Renal pelvis (tissue), 4 donors: ENCODE measurements around the gene ARID1B. TPM values are rescaled to one million over a fixed set of nuclear protein-coding genes. Genes with fewer than 3 reads are reported as not detected.

Source experiments
- DNase-seq: peaks from one replicate; pipeline ENCODE4 v3.0.0-alpha.2; 2013
- polyA plus RNA-seq, 3 donors: library from polyadenylated mRNA; unstranded; fragments of 120-200 nt; gene quantifications; one replicate each; pipeline ENCODE4 v1.2.1, GENCODE V29; 2013; ENCODE audit not compliant: insufficient read length in 3 of 3

Gene ARID1B
- polyA plus RNA-seq, 3 donors, result 71.8 to 84.7 (median 78.8) TPM

GRCh38 chr6:156767603-156768467 lies 9.3 kb upstream of the ARID1B start:
- DNase-seq, result no peak

- DNase-seq, result no peak
These were observed 6.1 kb upstream of the ARID1B start for GRCh38 chr6:156771047-156771446.

DNA sequence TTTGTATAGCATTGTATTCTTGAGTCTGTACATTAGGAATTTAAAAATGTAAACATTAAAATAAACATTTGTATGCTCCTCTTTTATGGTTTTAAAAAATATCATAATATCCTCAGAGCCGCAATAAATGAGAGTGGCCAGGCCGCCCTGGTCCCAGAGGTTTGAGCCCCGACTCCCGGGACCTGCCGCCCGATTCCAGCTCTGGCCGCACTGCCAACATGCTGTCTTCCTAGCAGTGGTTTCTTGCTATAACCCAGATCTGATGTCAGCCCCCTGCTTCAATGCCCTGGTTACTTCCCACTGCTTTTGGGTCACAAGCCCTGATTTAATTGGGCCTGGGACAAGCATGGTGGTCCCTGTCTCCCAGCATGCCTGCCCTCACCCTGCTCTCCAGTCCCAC lies 5.4 kb upstream of the ARID1B start:
- DNase-seq, result no peak

GRCh38 chr6:156773476-156773875 lies 3.7 kb upstream of the ARID1B start:
- no peak for DNase-seq

DNA sequence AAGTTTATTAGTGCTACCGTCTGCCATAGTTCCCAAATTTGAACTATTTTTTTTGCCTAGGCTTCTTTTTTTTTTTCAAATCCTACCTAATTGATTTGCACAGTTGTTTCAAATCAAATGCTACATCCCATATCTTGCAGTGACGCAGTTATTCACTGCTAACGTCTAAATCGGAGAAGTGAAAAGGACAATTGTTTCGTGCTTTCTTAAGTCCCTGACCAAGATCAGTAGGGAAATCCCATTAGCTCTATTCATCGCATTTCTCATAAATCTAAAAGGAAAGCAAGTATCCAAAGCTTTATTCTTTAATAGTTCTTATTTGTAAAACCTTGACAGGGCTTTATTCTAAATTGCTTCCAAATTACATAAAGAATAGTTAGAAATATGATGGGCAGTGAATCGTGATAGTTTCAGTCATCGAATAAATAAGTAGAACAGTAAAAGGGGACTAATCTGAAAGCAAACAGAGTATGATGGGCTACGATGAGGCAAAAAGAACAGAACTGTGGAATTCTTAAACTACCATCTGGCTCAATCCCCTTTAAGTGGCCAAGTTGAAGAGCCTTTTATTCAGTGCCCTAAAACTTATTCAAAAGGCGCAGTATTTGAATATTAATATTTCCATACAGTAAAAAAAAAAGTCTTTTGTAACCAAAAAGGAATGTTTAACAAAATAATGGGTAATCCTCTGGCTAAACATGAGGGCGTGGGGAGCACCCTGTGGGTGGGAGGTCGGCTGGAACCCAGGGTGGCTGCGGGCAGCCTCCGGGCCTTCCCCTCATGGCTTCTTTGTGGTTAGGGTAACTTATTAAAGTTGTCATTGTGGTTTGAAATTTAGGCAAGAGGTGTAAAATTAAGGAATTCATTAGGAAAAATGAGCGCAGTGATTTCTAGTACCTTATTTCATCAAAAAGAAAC lies 3.0 kb upstream of the ARID1B start:
- no peak for DNase-seq

GRCh38 chr6:156774863-156775405 lies 2.2 kb upstream of the ARID1B start:
- no peak for DNase-seq

GRCh38 chr6:156775717-156776116 lies 1.5 kb upstream of the ARID1B start:
- DNase-seq, result no peak

DNA sequence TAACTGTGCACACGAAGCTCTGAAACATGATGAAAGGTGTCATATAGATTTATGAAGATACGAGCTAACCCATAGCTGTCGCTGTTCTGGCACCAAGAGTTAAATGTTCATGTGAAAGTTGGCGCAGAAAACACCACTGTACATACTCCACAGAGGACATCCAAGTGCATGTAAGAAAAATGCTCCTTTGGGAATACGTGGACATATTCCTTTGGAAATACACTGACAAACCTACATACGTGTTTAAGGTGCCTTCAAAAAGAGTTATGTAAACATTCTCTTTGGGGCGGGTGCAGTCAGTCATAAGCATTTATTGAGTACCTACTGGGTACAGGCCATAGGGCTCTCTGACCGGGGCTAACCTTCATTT lies 723 bp upstream of the ARID1B start:
- DNase-seq, result no peak

- DNase-seq, result no peak
These were observed 637 bp downstream of the ARID1B start for GRCh38 chr6:156777577-156778453.

DNA sequence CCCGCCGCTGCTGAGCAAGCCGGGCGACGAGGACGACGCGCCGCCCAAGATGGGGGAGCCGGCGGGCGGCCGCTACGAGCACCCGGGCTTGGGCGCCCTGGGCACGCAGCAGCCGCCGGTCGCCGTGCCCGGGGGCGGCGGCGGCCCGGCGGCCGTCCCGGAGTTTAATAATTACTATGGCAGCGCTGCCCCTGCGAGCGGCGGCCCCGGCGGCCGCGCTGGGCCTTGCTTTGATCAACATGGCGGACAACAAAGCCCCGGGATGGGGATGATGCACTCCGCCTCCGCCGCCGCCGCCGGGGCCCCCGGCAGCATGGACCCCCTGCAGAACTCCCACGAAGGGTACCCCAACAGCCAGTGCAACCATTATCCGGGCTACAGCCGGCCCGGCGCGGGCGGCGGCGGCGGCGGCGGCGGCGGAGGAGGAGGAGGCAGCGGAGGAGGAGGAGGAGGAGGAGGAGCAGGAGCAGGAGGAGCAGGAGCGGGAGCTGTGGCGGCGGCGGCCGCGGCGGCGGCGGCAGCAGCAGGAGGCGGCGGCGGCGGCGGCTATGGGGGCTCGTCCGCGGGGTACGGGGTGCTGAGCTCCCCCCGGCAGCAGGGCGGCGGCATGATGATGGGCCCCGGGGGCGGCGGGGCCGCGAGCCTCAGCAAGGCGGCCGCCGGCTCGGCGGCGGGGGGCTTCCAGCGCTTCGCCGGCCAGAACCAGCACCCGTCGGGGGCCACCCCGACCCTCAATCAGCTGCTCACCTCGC lies 1.5 kb downstream of the ARID1B start:
- no peak for DNase-seq

DNA sequence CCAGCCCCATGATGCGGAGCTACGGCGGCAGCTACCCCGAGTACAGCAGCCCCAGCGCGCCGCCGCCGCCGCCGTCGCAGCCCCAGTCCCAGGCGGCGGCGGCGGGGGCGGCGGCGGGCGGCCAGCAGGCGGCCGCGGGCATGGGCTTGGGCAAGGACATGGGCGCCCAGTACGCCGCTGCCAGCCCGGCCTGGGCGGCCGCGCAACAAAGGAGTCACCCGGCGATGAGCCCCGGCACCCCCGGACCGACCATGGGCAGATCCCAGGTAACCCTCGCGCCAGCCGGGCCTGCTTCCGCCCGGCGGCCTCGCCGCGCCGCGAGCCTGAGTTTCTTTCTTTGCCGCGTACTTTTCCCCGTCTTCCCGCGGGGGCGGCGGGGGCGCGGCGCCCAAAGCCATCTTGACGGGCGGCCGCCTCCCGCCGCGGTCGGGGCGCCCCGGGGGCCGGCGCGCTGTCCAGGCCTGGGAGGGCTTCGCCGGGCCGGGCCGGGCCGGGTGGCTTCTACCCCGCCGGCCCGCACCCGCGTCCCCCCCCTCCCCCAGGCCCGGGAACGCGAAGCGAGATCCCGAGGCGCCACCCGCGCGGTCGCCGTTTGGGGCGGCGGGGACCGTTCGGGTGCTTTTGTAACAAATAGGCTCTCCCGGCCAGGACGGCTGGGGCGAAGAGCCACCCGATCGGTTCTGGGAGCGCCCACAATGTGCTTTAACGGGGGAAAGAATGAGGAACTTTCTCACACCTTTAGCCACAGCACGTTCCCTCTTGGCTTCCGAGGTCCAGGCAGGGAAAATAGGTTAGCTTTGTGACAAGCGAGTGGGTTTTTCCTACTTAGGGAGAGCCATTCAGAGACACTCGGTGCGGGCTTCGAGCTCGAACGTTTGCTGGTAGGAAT lies 2.3 kb downstream of the ARID1B start:
- no peak for DNase-seq

- peak; percentile 77 for DNase-seq
These were observed 3.0 kb downstream of the ARID1B start for GRCh38 chr6:156780102-156780641.

- no peak for DNase-seq
These were observed 4.0 kb downstream of the ARID1B start for GRCh38 chr6:156780962-156781853.

DNA sequence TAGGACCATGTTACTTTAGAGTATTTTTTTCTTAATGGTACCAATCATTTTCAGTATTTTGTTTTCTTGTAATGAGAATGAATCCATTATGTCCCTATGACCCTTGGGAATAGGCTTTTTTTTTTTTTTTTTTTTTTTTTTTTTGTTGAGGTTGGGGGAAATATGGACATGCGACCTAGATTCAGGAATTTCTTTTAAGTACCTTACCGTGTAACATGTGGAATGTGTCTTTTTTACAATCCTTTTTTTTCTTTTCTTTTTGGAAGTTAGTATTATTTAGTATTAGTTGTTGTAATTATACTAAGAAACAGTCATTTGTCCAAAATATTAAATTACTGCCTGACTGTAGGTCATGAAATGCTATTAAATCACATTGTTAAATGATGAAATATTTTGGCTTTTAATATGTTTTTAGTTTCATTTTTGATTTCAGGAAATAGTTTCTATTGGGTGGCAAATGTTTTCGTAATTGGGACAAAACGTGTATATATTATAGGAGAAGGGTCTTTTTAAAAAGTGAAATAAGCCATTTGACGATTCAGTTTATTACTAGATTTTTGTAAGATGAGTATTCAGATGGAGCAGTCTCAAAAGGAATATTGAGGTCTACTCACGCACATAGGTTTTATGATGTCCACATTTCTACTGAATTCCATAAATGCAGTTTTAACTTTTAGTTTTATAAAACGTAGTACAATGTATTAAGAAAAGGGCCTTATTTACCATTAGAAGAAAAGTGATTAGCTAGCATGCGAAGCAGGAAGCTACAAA lies 4.9 kb downstream of the ARID1B start:
- no peak for DNase-seq

DNA sequence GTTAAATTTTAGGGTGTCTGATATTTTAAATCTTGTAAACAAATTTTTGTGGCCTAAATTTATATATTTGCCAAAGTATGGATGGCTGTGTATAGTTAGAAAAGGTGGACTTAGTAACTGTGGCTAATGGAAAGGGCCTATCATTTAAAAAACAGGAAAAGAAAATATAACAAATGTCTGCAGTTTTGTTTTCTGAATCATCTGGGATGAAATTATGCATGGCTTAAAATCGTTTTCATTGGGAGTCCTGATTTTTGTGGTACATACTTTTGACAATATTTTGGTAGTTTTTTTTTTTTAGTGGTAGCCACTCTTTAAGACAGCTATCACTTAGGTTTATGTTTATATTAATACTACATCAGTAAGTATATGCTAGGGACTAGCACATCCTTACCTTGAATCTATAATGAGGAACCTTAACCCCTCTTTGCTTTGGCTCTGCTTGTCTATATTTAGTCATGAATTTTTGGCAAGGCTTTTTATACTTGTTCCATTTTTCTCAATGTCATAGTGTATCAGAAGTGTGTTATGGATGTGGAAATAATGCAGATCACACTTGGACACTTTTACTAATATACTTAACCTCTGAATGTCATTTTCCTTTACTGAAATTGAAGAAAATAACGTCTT lies 5.6 kb downstream of the ARID1B start:
- DNase-seq, result no peak

DNA sequence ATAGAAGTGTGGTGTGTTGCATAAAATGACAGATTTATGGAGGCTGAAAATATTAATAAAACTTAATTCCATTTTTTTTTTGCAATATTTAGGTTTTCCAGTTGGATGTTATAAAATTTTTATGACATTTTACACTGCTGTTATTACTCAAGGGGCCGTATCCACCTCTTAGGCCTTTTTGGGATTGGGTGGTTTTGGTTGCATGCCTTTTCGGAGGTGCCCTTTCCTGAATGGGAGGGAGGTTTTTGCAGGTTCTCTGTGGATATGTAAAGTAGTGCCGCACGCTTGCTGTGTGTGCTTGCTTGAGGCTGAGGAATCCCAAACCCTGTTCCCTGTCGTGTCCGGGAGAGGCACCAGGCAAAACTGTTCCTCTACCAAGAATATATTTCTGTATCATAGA lies 6.8 kb downstream of the ARID1B start:
- no peak for DNase-seq

GRCh38 chr6:156786652-156787051 lies 9.5 kb downstream of the ARID1B start:
- DNase-seq, result no peak
